ENCODE measurements around the gene FBN2.
"Not testable (repeated sequence)": the region's sequence is repeated elsewhere in the genome, so short reads cannot be mapped to it uniquely, and the experiment has no call there.

The FBN2 gene

GRCh38 chr5:128426090-128426534, 111.9 kb downstream of the FBN2 start:
- DNase-seq (ENCODE audit: low read depth, low spot score) = peak; percentile 56

GRCh38 chr5:128424646-128425045, 113.4 kb downstream of the FBN2 start:
- DNase-seq (ENCODE audit: low read depth, low spot score) = no peak

GRCh38 chr5:128422612-128423011, 115.4 kb downstream of the FBN2 start:
- DNase-seq (ENCODE audit: low read depth, low spot score) = no peak

- no peak for DNase-seq (ENCODE audit: low read depth, low spot score)
These were observed 123.6 kb downstream of the FBN2 start for GRCh38 chr5:128414469-128414868.

- DNase-seq (ENCODE audit: low read depth, low spot score) = no peak
These were observed 124.7 kb downstream of the FBN2 start for GRCh38 chr5:128413356-128413755.

- no peak for DNase-seq (ENCODE audit: low read depth, low spot score)
These were observed 125.7 kb downstream of the FBN2 start for GRCh38 chr5:128412145-128412930.

GRCh38 chr5:128409166-128409800, 128.8 kb downstream of the FBN2 start:
- DNase-seq (ENCODE audit: low read depth, low spot score) = peak; percentile 60

GRCh38 chr5:128408622-128409021, 129.4 kb downstream of the FBN2 start:
- peak; percentile 57 for DNase-seq (ENCODE audit: low read depth, low spot score)

GRCh38 chr5:128407944-128408343, 130.1 kb downstream of the FBN2 start:
- no peak for DNase-seq (ENCODE audit: low read depth, low spot score)

- DNase-seq (ENCODE audit: low read depth, low spot score) = no peak
These were observed 131.2 kb downstream of the FBN2 start for GRCh38 chr5:128406803-128407202.

GRCh38 chr5:128405159-128405558, 132.9 kb downstream of the FBN2 start:
- no peak for DNase-seq (ENCODE audit: low read depth, low spot score)

- peak; percentile 32 for DNase-seq (ENCODE audit: low read depth, low spot score)
These were observed 134.7 kb downstream of the FBN2 start for GRCh38 chr5:128403333-128403732.

- no peak for DNase-seq (ENCODE audit: low read depth, low spot score)
These were observed 135.5 kb downstream of the FBN2 start for GRCh38 chr5:128402506-128402905.

- not testable (repeated sequence) for DNase-seq (ENCODE audit: low read depth, low spot score)
These were observed 137.3 kb downstream of the FBN2 start for GRCh38 chr5:128400766-128401165.

GRCh38 chr5:128399111-128399510, 138.9 kb downstream of the FBN2 start:
- DNase-seq (ENCODE audit: low read depth, low spot score) = no peak

- no peak for DNase-seq (ENCODE audit: low read depth, low spot score)
These were observed 140.2 kb downstream of the FBN2 start for GRCh38 chr5:128397876-128398275.

- DNase-seq (ENCODE audit: low read depth, low spot score) = no peak
These were observed 143.0 kb downstream of the FBN2 start for GRCh38 chr5:128395073-128395472.

GRCh38 chr5:128384068-128384467, 154.0 kb downstream of the FBN2 start:
- no peak for DNase-seq (ENCODE audit: low read depth, low spot score)

GRCh38 chr5:128380337-128380736, 157.7 kb downstream of the FBN2 start:
- no peak for DNase-seq (ENCODE audit: low read depth, low spot score)

GRCh38 chr5:128378632-128379031, 159.4 kb downstream of the FBN2 start:
- no peak for DNase-seq (ENCODE audit: low read depth, low spot score)

- DNase-seq (ENCODE audit: low read depth, low spot score) = peak; percentile 47
These were observed 159.8 kb downstream of the FBN2 start for GRCh38 chr5:128378196-128378595.

- DNase-seq (ENCODE audit: low read depth, low spot score) = peak; percentile 2
These were observed 161.5 kb downstream of the FBN2 start for GRCh38 chr5:128376577-128376976.

GRCh38 chr5:128366147-128366546, 171.9 kb downstream of the FBN2 start:
- DNase-seq (ENCODE audit: low read depth, low spot score) = no peak
